Body of pancreas (tissue), 4 donors: ENCODE data around the gene SH3PXD2A.

ENCODE experiments used
- POLR2A ChIP-seq, 3 donors: fragments of 450-650 bp; IDR thresholded peaks; one replicate each; pipeline ENCODE4 v1.6.1; 2016; ENCODE audit warnings: antibody characterized with exemption in 3 of 3, mild to moderate bottlenecking in 2 of 3
- TF ChIP-seq, protein P1 (sequence below), 7 experiments: fragments of 450-650 bp in 4 of 7; fragments of 200-600 bp in 3 of 7; sonication (generic) in 3 of 7; IDR thresholded peaks; one replicate each; pipeline ENCODE4 v1.5.1; 2016 to 2019; ENCODE audit warnings: antibody characterized with exemption in 7 of 7

DNA sequence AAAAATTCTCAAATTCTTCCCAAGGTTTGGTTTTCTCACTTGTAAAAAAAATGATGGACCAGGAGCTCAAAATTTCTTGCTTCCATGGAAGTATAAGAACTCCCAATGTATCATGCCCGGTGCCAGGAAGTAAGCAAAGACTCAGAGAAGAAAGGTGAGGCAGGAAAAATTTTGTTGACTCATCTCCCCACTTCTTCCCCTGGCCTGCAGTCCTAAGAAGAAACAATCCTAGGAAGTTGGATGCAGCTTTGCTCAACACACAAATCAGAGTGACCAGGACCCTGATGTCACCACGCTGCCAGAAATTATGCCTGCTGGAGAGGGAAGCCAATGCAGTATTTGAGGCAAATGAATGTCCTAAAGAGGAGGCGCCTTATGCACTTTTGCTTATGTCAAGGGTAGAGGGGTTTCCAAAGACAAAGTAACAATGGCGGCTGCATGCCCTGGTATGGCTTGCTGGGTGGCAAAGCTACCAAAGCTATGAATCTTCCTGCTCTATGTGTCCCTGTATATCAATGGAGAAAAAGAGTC is 198.2 kb downstream of the SH3PXD2A start:
- TF ChIP-seq, protein P1, sequence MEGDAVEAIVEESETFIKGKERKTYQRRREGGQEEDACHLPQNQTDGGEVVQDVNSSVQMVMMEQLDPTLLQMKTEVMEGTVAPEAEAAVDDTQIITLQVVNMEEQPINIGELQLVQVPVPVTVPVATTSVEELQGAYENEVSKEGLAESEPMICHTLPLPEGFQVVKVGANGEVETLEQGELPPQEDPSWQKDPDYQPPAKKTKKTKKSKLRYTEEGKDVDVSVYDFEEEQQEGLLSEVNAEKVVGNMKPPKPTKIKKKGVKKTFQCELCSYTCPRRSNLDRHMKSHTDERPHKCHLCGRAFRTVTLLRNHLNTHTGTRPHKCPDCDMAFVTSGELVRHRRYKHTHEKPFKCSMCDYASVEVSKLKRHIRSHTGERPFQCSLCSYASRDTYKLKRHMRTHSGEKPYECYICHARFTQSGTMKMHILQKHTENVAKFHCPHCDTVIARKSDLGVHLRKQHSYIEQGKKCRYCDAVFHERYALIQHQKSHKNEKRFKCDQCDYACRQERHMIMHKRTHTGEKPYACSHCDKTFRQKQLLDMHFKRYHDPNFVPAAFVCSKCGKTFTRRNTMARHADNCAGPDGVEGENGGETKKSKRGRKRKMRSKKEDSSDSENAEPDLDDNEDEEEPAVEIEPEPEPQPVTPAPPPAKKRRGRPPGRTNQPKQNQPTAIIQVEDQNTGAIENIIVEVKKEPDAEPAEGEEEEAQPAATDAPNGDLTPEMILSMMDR (IDR thresholded peaks at IDR 0.05) = no peak
- TF ChIP-seq POLR2A (IDR thresholded peaks at IDR 0.05) = no peak
